Glomerular visceral epithelial cell (primary cell): ENCODE data around the gene PHF14.
A peak's percentile ranks its signal among the peaks of the same experiment; 100 is the strongest.
"Not testable (repeated sequence)": the region's sequence is repeated elsewhere in the genome, so short reads cannot be mapped to it uniquely, and the experiment has no call there.

Experiments used
- DNase-seq: peaks from one replicate; pipeline ENCODE4 v3.0.0-alpha.2; 2016; ENCODE audit errors: extremely low spot score

PHF14 gene, protein sequence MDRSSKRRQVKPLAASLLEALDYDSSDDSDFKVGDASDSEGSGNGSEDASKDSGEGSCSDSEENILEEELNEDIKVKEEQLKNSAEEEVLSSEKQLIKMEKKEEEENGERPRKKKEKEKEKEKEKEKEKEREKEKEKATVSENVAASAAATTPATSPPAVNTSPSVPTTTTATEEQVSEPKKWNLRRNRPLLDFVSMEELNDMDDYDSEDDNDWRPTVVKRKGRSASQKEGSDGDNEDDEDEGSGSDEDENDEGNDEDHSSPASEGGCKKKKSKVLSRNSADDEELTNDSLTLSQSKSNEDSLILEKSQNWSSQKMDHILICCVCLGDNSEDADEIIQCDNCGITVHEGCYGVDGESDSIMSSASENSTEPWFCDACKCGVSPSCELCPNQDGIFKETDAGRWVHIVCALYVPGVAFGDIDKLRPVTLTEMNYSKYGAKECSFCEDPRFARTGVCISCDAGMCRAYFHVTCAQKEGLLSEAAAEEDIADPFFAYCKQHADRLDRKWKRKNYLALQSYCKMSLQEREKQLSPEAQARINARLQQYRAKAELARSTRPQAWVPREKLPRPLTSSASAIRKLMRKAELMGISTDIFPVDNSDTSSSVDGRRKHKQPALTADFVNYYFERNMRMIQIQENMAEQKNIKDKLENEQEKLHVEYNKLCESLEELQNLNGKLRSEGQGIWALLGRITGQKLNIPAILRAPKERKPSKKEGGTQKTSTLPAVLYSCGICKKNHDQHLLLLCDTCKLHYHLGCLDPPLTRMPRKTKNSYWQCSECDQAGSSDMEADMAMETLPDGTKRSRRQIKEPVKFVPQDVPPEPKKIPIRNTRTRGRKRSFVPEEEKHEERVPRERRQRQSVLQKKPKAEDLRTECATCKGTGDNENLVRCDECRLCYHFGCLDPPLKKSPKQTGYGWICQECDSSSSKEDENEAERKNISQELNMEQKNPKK

DNA sequence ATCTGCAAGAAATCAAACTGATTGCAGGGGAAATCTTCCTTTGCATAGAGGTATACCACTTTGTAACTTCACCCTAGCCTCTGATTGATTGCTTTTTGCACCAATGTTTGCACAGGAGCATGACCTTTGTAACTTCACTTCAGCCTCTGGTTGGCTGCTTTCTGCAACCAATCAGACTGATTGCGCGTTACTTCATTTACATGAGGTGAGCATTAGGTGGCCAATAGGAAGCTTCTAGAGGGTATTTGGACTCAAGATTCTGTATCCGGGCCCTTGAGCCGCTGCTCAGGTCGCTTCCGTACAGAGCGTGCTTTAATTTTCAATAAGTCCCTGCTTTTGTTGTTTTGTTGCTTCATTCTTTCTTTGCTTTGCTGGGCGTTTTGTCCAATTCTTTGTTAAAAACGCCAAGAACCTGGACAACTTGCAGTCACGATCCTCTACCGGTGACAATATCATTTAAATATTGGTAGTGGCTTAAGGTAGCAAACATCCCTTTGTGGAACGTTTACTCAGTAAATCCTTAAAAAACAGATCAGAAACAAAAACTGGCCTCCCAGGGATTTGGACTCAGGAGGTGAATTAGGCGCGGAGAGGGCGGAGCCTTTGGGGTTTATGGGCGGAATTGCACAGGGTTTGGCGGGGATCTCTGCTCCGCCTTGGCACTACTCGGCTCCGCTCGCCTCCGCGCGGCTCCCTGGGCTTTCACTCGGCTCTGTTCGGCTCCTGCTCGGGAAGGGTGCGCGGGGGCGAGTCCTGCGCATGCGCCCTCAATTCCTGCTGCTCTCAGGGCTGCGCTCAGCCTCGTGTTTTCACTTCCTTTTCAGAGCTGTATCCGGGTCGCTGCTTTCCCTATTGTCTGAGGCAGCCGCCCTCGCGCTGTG is at the start of gene PHF14:
Gene PHF14, plus strand, starts transcription at position 812 of the 881 bp plus-strand sequence. CDS start 452 bp downstream, outside the sequence.
- DNase-seq: peak; percentile 98

DNA sequence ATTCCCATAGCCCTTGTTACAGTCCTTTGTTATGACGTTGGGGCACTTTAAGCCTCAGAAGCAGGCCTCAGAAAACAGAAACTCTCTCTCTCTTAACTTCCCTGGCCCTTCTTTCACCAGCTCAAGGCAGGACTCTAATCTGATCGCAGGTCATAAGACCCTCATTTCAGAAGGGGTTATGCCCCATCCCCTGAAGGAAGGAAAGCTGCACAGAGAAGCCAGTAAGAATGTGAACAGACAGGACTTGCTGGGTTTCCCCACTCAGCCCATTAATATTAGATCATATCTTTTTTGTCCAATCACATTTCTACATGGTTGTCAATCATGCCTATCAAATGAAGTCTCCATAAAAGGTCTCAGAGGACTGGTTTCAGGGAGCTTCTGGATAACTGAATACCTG is 49.3 kb upstream of the PHF14 start:
- DNase-seq: no peak

DNA sequence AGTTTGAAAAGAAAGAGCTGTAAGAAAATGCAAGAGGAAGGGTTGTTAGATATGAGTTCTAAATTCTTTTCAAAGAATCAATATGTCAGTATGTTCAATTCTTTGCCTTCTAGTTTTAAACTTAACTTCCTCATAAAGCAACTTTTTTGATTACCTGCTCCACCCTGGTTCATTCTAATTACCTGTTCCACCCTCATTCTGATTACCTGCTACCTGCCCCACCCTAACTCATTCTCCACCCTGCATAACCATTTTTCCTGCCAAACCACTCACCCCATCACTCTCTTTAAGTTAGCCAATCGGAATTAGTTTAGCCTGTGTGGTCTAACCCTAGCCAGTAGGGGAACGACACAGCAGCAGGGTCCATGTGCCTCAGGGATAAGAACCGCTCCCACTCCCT is 45.5 kb upstream of the PHF14 start:
- DNase-seq: not testable (repeated sequence)

DNA sequence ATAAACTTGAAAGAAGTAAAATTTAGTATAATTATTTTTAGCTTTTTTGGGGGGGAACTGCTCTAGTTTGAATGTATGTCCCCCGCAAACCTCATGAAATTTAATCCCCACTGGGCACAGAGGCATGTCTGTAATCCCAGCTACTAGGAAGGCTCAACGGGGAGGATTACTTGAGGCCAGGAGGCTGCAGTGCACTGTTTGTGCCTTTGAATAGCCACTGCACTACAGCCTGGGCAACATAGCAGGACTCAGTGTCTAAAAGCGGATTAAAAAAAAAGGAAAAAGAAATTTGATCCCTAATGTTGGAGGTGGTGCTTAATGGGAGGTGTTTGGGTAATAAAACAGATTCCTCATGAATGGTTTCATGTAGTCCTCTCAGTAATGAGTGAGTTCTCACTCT is 43.1 kb upstream of the PHF14 start:
- no peak for DNase-seq

DNA sequence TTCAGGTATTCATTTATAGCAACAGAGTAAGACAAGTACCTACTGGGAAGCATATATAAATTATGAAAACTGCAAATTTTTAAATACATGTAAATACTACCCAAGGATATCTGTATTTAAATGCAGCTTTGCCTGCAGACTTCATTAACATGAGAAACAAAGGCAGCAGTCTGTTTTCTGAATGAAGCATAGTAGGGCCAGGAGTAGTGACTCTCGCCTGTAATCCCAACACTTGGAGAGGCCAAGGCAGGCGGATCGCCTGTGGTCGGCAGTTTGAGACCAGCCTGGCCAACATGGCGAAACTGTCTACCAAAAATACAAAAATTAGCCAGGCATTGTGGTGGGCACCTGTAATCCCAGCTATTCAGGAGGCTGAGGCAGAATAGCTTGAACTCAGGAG is 42.5 kb upstream of the PHF14 start:
- DNase-seq: no peak

DNA sequence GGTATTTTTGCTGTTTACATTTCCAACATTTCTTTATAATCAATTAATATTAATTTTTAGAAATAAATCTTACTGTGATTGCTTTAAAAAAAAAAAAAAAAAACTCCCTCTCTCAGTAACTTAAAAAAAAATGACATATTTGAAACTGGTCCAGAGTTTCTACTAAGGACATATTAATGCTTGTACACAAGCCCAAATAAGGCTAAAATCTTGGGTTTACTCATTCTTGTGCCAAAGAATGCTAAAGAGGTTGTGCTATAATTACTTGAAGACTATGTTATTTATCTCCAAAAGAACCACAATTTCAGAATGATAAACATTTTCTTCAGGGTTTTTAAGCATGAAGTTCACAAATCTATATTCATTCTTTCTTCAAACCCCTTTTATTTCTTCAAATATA is 39.4 kb upstream of the PHF14 start:
- DNase-seq: no peak

DNA sequence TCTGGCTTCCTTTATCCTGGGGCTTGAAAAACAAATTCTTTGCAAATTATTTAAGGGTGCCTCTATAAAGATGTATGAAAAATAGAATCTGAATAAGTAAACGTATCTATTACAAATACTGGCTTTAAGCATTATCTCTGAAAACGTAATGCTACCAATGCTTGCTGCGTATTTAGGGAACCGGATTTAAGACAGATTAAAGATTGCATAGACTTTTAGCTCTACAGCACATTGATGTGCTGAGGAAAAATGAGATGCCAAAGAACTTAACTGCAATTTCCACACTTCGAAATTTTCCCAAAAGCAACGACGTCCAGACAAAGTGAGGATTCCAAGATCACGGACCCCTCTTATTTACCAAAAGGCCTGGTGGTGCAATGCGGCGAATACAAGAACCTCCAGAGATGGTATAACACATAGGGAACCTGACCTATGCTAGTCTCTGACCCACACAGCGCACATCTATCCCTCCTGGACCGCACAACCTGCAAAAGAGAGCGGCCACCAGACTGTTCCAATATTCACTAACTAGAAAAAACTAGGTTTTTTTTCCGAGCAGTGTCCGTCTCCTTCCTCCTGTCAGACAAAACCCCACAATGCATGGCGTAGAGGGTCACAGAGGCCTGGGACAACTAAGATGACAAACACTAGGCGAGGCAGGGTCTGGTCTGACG is 34.3 kb upstream of the PHF14 start:
- DNase-seq: no peak

DNA sequence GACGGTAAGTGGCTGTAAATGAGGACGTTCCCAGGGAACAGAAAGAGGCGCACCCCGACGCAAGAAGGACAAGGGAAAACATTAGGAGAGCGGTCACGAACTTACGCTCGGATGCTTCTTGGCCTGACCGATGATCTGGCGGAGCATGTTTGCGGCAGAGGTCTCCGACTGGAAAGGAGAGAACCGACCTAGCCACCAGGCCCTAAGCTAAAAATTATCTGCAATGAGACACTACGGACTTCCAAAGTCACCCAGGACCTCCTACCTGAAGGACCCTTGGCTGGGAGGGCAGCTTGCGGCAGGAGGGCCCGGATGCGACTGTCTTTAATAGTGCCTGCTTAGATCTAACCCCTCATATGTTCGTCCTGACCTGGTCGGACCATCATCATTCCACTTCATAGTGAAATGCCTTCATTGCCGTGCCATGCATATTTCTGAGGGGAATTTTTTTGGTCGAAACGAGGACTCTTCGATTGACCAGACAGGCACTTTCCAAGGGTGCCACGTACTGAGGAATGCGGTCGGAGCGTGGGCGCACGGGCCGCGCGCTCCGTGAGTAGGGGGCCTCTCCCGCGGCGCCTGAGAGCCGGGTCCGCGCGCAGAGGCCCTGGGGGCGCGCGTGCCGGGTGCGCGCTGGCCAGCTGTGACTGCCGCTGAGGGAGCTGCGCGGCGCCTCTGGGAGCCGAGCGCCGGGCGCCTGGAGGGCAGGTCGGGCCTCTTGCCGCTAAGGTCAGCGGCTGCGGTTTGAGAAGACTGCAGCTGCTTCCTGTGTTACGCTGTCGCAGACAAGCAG is 33.6 kb upstream of the PHF14 start:
- peak; percentile 95 for DNase-seq

DNA sequence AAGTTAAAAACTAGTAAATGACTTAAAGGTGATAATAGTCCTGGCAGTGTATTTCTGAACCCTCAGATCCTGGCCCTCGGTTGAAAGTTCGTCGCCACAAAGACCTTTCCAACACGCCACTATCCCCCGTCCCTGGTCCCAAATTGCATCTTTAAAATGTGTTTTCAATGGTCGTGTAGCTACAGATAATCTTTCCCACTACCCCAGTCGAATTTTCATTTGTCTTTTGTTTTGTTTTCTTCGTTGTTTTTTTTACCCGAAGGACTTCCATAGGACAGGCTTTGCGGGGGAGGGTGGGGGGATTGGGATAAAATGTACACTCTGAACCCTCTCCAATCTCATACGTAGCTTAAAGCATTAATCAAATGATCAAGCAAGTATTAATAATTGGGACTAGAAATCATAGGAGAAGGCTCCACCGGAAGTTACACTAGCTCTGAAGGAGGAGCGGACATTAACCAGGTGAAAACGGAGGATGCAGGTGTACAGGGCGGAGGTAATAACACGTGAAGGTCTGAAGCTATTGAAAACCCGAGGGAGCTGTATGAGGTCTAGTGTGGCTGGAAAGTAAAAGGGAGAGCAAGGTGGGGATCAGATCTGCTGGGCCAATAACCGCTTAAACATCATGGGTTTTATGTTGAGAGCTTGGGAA is 32.8 kb upstream of the PHF14 start:
- no peak for DNase-seq

DNA sequence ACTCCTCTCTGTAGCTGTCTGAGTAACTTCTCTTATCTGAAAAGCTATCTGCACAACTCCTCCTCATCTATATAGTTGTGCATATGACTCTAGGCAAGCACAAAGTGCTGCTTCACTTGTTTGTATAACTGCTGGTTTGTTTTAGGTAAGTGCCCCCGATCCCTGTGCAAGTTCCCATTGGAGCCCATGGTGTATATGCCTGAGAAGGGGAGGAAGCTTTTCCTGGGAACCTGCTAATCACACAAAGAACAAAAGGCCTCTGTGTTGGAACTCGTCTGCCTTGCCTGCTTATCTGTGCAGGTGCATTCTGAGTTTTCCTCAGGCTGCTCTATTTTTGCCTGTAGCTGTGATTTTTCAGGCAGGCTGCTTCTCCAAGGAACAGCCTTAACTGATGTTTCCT is 23.2 kb upstream of the PHF14 start:
- DNase-seq: no peak

DNA sequence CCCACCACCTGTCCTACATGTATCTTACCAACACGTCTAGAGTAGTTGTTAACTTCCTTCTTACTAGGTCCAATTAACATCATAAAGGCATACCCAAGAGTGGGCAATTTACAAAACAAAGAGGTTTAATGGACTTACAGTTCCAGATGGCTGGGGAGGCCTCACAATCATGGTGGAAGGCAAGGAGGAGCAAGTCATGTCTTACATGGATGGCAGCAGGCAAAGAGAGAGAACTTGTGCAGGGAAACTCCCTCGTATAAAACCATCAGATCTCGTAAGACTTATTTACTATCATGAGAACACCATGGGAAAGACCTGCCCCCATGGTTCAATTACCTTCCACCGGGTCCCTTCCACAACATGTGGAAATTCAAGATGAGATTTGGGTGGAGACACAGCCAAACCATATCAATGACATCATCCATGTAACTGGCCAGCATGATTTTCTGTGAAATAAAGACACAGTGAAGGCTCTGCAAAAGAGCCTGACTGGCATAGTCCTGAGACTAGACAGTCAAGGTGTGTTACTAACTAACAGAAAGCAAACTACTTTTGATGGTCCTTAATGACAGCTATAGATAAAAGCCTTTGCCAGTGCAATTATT is 22.6 kb upstream of the PHF14 start:
- DNase-seq: not testable (repeated sequence)

DNA sequence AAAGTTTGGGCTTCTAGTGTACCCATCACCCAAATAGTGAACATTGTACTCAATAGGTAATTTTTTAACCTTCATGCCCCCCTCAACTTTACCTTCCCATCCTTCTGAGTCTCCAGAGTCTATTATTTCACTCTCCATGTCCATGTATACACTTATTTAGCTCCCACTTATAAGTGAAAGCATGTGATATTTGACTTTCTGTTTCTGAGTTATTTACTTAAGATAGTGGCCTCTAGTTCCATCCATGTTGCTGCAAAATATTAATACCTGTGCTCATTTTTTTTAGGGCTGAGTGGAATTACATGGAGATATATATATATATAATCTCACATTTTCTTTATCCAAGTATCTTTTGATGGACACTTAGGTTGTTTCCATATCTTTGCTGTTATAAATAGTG is 21.1 kb upstream of the PHF14 start:
- no peak for DNase-seq

DNA sequence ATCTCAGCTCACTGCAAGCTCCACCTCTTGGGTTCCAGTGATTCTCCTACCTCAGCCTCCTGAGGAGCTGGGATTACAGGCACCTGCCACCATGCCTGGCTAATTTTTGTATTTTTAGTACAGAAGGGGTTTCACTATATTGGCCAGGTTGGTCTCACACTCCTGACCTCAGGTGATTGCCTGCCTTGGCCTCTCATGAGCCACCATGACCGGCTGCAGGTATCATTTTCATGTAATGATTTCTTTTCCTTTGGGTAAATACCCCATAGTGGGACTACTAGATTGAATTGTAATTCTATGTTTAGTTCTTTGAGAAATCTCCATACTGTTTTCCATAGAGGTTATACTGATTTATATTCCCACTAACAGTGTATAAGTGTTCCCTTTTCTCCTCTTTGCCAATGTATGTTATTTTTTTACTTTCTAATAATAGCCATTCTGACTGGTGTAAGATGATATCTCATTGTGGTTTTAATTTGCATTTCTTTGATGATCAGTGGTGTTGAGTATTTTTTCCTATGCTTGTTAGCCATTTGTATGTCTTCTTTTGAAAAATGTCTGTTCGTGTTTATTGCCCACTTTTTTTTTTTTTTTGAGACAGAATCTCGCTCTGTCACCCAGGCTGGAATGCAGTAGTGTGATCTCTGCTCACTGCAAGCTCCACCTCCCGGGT is 20.5 kb upstream of the PHF14 start:
- DNase-seq: not testable (repeated sequence)

DNA sequence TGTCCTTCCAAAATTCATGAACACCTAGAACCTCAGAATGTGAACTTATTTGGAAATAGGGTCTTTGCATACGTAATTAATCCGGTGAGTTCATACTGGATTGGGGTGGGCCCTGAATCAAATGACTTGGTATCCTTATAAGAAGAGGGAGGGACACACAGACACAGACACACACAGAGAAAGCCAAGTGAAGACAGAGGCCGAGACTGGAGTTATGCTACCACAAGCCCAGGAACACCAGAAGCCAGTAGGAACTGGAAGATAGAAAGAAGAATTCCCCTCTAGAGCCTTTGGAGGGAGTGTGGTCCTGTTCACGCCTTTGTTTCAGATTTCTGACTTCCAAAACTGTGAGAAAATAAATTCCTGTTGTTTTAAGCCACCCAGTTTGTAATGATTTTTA is 17.1 kb upstream of the PHF14 start:
- no peak for DNase-seq

DNA sequence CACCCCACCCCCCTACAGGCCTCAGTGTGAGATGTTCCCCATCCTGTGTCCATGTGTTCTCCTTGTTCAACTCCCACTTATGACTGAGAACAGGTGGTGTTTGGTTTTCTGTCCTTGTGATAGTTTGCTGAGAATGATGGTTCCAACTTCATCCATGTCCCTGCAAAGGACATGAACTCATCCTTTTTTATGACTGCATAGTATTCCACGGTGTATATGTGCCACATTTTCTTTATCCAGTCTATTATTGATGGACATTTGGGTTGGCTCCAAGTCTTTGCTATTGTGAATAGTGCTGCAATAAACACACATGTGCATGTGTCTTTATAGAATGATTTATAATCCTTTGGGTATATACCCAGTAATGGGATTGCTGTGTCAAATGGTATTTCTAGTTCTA is 13.4 kb upstream of the PHF14 start:
- not testable (repeated sequence) for DNase-seq

DNA sequence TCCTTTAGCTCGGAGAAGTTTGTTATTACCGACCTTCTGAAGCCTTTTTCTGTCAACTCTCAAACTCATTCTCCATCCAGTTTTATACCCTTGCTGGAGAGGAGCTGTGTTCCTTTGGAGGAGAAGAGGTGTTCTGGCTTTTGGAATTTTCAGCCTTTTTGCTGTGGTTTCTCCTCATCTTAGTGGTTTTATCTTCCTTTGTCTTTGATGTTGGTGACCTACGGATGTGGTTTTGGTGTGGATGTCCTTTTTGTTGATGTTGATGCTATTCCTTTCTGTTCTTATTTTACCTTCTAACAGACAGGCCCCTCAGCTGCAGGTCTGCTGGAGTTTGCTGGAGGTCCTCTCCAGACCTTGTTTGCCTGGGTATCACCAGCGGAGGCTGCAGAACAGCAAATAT is 8.7 kb upstream of the PHF14 start:
- not testable (repeated sequence) for DNase-seq

DNA sequence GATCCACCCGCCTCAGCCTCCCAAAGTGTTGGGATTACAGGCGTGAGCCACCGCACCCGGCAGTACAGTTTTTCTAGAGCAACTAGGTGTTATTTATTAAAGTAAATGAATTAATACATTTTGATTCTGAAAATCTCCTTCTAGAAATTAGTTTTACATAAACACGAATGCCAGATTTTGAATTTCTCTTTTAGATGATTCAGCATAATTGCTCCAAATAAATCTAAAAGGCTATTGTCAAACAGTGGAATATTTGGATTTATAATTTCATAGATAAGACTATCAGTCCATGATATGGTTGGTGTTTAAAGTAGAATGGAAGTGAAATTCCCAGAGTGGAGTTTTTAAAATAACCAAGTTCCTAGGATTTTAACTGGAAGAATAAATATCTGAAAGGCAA is 1.5 kb upstream of the PHF14 start:
- DNase-seq: no peak

DNA sequence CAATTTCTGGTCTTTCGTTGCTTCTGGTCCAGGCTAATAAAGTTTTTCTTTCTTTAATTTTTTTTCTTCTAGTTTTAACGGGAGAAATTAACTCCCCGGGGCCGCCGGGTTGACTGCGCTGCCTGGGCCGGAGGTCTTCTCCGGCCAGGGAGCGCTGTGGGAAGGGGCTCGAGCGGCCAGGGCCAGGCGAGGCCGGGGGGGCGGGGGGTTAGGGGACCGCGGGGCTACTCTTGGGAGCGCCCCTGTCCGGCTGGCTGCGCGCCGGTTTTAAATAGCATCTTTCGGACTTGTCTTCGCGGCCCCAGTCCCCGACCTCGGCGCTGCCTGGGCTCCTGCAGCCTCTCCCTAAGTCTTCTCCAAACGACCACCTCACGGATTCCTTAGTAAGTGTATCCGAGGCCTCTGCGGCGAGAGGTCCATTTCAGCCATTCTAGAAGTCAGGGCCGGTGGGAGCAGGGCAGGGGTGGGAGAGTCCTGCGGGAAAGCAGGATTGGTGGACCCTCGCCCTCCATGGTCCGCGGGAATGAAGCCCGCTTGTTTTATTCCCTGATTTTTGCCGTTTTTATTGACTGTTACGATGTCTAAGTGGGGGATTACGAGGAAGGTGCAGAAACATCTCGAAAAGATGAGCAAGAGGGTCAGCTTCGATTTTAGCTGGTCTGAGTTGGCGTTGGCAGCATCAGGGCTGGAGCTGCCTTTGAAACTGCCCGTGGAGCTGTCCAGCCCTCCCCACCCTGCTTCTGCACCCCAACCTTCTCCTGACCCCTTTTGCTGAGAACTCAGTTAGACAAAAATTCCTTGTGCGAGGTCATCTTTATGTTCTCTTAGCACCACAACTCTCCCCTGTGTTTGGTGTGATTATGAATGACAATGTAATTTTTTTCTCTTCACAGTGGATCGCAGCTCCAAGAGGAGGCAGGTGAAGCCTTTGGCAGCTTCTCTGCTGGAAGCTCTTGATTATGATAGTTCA is 555 bp downstream of the PHF14 start:
- peak; percentile 35 for DNase-seq
